GM12878 (cell line): Measurements from ENCODE around the gene IL17B. TPM values are rescaled to one million over a fixed set of nuclear protein-coding genes. Genes with fewer than 3 reads are reported as not detected.

Experiments used
- ATAC-seq: fragments of 200-7000 bp; cut with Tn5 transposase; 3 replicates; pipeline ENCODE4 v1.9.1; 2020; ENCODE audit warnings: mild to moderate bottlenecking, moderate library complexity
- BruUV-seq: library from RNA; stranded (reverse); fragments of 400-500 nt; replicated peaks from 2 replicates; lab custom pipeline; 2021; lab: Mats Ljungman, UMichigan
- CTCF ChIA-PET: fragments of 300-600 bp; sonication (Branson Sonifier 250); formaldehyde crosslinking; extraction: SDS; loops from one replicate; lab custom pipeline; 2021; ENCODE audit warnings: inconsistent platforms; lab: Yijun Ruan, JAX
- POLR2A ChIA-PET: fragments of 350-600 bp; formaldehyde crosslinking; extraction: SDS; loops from one replicate; lab custom pipeline; 2021; ENCODE audit warnings: inconsistent platforms; lab: Charles Lee
- RAD21 ChIA-PET: fragments of 300-600 bp; sonication (Branson Sonifier 250); formaldehyde crosslinking; loops from one replicate; lab custom pipeline; 2023; ENCODE audit warnings: antibody characterized with exemption; ENCODE audit not compliant: unreplicated experiment; lab: Charles Lee
- SMC1A ChIA-PET: fragments of 300-600 bp; sonication (Branson Sonifier 250); formaldehyde crosslinking; loops from one replicate; lab custom pipeline; 2023; ENCODE audit not compliant: unreplicated experiment, uncharacterized antibody; lab: Charles Lee
- DNase-seq: peaks from one replicate; pipeline ENCODE4 v3.0.0-alpha.2; 2011; ENCODE audit warnings: low read depth, low spot score
- FAIRE-seq: peaks from 3 replicates; lab custom pipeline; 2011; peaks lifted over from hg19 to GRCh38; lab: Jason Lieb, UNC
- H2AFZ ChIP-seq: 2 replicates; pipeline ENCODE4 v1.6.0; 2011; ENCODE audit warnings: low read depth, low read length, control low read depth; ENCODE audit not compliant: control insufficient read depth
- H3K27ac ChIP-seq: 2 replicates; pipeline ENCODE4 v1.5.1; 2011; ENCODE audit warnings: control low read depth; ENCODE audit not compliant: control insufficient read depth, insufficient read depth
- H3K27me3 ChIP-seq, 2 experiments: replicated peaks in 1 of 2; 2 replicates each; pipeline versions ENCODE4 v1.6.0 to v1.6.1; 2011; ENCODE audit warnings: low read length in 1 of 2; ENCODE audit not compliant: control insufficient read depth in 2 of 2, insufficient read depth in 2 of 2
- H3K36me3 ChIP-seq, 2 experiments: 2 replicates each; pipeline ENCODE4 v1.5.1; 2011; ENCODE audit warnings: low read length in 1 of 2; ENCODE audit not compliant: control insufficient read depth in 2 of 2, insufficient read depth in 2 of 2
- H3K4me1 ChIP-seq: 2 replicates; pipeline ENCODE4 v1.6.1; 2011; ENCODE audit warnings: mild to moderate bottlenecking, low read length, moderate library complexity, mixed read lengths; ENCODE audit not compliant: control insufficient read depth, insufficient read depth
- H3K4me2 ChIP-seq: 2 replicates; pipeline ENCODE4 v1.6.0; 2011; ENCODE audit warnings: control low read depth; ENCODE audit not compliant: control insufficient read depth, insufficient read depth
- H3K4me3 ChIP-seq: fragments of 200-600 bp; sonication (generic); 2 replicates; pipeline ENCODE4 v1.5.1; 2016
- H3K79me2 ChIP-seq: 2 replicates; pipeline ENCODE4 v1.6.0; 2011; ENCODE audit warnings: low read length; ENCODE audit not compliant: control insufficient read depth, insufficient read depth
- H3K9ac ChIP-seq: 2 replicates; pipeline ENCODE4 v1.8.0; 2011; ENCODE audit warnings: low read length, control low read depth, mixed read lengths; ENCODE audit not compliant: control insufficient read depth, insufficient read depth
- H3K9me3 ChIP-seq: replicated peaks from 3 replicates; pipeline ENCODE4 v1.5.1; 2011; ENCODE audit warnings: mild to moderate bottlenecking, low read length; ENCODE audit not compliant: control insufficient read depth, insufficient read depth
- H4K20me1 ChIP-seq: 2 replicates; pipeline ENCODE4 v1.6.0; 2011; ENCODE audit not compliant: control insufficient read depth, insufficient read depth
- LARP7 ChIP-seq: fragments of 450-650 bp; IDR thresholded peaks from 2 replicates; pipeline ENCODE4 v1.6.1; 2017; ENCODE audit warnings: mild to moderate bottlenecking
- TCF12 ChIP-seq: IDR thresholded peaks from 2 replicates; pipeline ENCODE4 v1.6.1; 2011; ENCODE audit warnings: low read depth, mild to moderate bottlenecking, low read length
- TCF7 ChIP-seq: IDR thresholded peaks from 2 replicates; pipeline ENCODE4 v1.6.1; 2014; ENCODE audit warnings: antibody characterized with exemption, borderline replicate concordance
- WGBS: methylation state at CpG from one replicate; pipeline ENCODE4 v1.1.6; 2016; ENCODE audit warnings: low lambda C conversion rate; ENCODE audit not compliant: insufficient replicate concordance, insufficient coverage; ENCODE audit errors: missing lambda C conversion rate; 5-methylcytosine and 5-hydroxymethylcytosine counted together
- in situ Hi-C: fragments of 300-500 bp; cut with MboI; formaldehyde crosslinking; loops from 9 replicates; pipeline ENCODE4 v1.14.3; 2018; ENCODE audit warnings: mixed read lengths
- intact Hi-C: fragments of 100-400 bp; cut with micrococcal nuclease; formaldehyde crosslinking; loops from one replicate; pipeline ENCODE4 v1.14.2; 2022; ENCODE audit not compliant: unreplicated experiment
- polyA plus RNA-seq, 11 experiments: library from polyadenylated mRNA; depleted of rRNA in 4 of 11; unstranded in 6 of 11; stranded (reverse) in 5 of 11; fragments of >200 nt; fragmentation: Nextera tagmentation in 4 of 11; fragmentation: Illumina TruSeq in 1 of 11; extraction: Ambion mirVana in 4 of 11; extraction: Trizol in 1 of 11; gene quantifications; 1 replicate in 1 of 11; 2 replicates in 10 of 11; pipeline versions ENCODE4 v1.2.1 to v1.2.3, GENCODE V29; 2011 to 2016; ENCODE audit warnings: inconsistent platforms in 2 of 11, missing spikeins in 2 of 11, low read depth in 1 of 11
- total RNA-seq, 4 experiments: library from RNA; depleted of rRNA in 3 of 4; stranded (reverse); fragments of >200 nt in 3 of 4; fragmentation: Illumina TruSeq in 1 of 4; extraction: Trizol in 1 of 4; gene quantifications; 2 replicates each; pipeline versions ENCODE4 v1.2.1 to v1.2.3, GENCODE V29; 2013 to 2021
- TF ChIP-seq, protein P1 (sequence below): IDR thresholded peaks from 2 replicates; pipeline ENCODE4 v1.6.1; 2012; ENCODE audit warnings: improper control_type of control experiment, low read depth, low read length; ENCODE audit not compliant: insufficient replicate concordance
- TF ChIP-seq, protein P2 (sequence below): fragments of 450-650 bp; IDR thresholded peaks from 2 replicates; pipeline ENCODE4 v1.6.1; 2017; ENCODE audit warnings: mild to moderate bottlenecking, low read depth, inconsistent platforms; ENCODE audit not compliant: poor library complexity, severe bottlenecking

Gene IL17B
- total and polyA plus RNA-seq, 10 of the 15 experiments (the other 5 are each of a cell fraction or from before 2014, with no cell fraction given), result not detected

DNA sequence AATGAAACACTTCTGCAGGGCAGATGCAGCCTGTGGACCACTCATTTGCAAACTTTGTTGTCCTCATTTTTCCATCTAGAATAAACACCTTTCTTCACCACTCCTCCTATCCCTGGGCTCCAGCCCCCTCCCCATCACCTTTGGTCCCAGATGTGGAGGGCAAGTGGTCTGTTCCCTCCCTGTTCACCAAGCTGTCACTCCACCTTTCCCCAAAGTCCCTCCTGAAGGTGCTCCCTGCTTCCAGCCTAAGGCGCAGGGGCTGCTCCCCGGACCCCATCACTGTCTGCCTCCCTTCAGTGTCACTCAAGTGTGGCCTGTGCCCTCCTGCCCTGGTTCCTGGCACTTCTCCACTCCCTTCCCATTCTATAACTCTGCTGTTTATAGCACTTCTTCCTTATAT is 14.4 kb downstream of the IL17B start:
- H3K79me2 ChIP-seq, result no peaks in the 10 kb centered on the region
- ATAC-seq, result no peak
- no peaks in the 10 kb centered on the region for H3K27me3 ChIP-seq
- TF ChIP-seq, protein P1, sequence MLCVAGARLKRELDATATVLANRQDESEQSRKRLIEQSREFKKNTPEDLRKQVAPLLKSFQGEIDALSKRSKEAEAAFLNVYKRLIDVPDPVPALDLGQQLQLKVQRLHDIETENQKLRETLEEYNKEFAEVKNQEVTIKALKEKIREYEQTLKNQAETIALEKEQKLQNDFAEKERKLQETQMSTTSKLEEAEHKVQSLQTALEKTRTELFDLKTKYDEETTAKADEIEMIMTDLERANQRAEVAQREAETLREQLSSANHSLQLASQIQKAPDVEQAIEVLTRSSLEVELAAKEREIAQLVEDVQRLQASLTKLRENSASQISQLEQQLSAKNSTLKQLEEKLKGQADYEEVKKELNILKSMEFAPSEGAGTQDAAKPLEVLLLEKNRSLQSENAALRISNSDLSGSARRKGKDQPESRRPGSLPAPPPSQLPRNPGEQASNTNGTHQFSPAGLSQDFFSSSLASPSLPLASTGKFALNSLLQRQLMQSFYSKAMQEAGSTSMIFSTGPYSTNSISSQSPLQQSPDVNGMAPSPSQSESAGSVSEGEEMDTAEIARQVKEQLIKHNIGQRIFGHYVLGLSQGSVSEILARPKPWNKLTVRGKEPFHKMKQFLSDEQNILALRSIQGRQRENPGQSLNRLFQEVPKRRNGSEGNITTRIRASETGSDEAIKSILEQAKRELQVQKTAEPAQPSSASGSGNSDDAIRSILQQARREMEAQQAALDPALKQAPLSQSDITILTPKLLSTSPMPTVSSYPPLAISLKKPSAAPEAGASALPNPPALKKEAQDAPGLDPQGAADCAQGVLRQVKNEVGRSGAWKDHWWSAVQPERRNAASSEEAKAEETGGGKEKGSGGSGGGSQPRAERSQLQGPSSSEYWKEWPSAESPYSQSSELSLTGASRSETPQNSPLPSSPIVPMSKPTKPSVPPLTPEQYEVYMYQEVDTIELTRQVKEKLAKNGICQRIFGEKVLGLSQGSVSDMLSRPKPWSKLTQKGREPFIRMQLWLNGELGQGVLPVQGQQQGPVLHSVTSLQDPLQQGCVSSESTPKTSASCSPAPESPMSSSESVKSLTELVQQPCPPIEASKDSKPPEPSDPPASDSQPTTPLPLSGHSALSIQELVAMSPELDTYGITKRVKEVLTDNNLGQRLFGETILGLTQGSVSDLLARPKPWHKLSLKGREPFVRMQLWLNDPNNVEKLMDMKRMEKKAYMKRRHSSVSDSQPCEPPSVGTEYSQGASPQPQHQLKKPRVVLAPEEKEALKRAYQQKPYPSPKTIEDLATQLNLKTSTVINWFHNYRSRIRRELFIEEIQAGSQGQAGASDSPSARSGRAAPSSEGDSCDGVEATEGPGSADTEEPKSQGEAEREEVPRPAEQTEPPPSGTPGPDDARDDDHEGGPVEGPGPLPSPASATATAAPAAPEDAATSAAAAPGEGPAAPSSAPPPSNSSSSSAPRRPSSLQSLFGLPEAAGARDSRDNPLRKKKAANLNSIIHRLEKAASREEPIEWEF, result no peak
- TF ChIP-seq TCF12 (no peak), TCF7 (no peak), LARP7 (no peak)
- TF ChIP-seq, protein P2, sequence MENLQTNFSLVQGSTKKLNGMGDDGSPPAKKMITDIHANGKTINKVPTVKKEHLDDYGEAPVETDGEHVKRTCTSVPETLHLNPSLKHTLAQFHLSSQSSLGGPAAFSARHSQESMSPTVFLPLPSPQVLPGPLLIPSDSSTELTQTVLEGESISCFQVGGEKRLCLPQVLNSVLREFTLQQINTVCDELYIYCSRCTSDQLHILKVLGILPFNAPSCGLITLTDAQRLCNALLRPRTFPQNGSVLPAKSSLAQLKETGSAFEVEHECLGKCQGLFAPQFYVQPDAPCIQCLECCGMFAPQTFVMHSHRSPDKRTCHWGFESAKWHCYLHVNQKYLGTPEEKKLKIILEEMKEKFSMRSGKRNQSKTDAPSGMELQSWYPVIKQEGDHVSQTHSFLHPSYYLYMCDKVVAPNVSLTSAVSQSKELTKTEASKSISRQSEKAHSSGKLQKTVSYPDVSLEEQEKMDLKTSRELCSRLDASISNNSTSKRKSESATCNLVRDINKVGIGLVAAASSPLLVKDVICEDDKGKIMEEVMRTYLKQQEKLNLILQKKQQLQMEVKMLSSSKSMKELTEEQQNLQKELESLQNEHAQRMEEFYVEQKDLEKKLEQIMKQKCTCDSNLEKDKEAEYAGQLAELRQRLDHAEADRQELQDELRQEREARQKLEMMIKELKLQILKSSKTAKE, result no peak
- TF ChIP-seq, all 136 proteins: peak for 0
- Histone ChIP-seq H3K4me3 (no peak overlapping the region), H3K4me1 (no peaks in the 10 kb centered on the region), H3K9ac (no peak overlapping the region), H4K20me1 (no peaks in the 10 kb centered on the region), H3K27ac (no peak overlapping the region), H2AFZ (no peak overlapping the region), H3K9me3 (no peaks in the 10 kb centered on the region), H3K36me3 (no peaks in the 10 kb centered on the region), H3K4me2 (no peak overlapping the region)
- CTCF ChIA-PET, result interaction anchor here (0.7 to 5.8 kb wide), 6 partner anchors 10 to 253 kb away, joined by 3 to 118 read pairs (median 3); partner anchors contain the start of gene PCYOX1L
- no TSS peak for BruUV-seq
- RAD21 ChIA-PET, result no interaction called here
- POLR2A ChIA-PET, result no interaction called here
- in situ Hi-C loops (no loop called here), intact Hi-C loops (no loop called here)
- SMC1A ChIA-PET, result interaction anchor here (0.5 kb wide), 1 partner anchor 159 kb away, joined by 3 read pairs; no protein-coding TSS in a partner anchor
- no peak for FAIRE-seq
- 87% methylated on average over 2 of the region's 2 CpGs for whole genome bisulfite sequencing
- no peak for DNase-seq
